HepG2 (cell line): ENCODE data around the gene MALRD1. TPM values are rescaled to one million over a fixed set of nuclear protein-coding genes. Genes with fewer than 3 reads are reported as not detected.

ENCODE experiments used
- ATAC-seq: fragments of 200-7000 bp; cut with Tn5 transposase; 3 replicates; pipeline ENCODE4 v1.9.1; 2020; ENCODE audit warnings: mild to moderate bottlenecking, moderate library complexity
- BruUV-seq: library from RNA; stranded (reverse); fragments of 400-500 nt; replicated peaks from 2 replicates; lab custom pipeline; 2021; lab: Mats Ljungman, UMichigan
- CTCF ChIA-PET: fragments of 300-600 bp; formaldehyde crosslinking; extraction: SDS; loops from one replicate; lab custom pipeline; 2021; ENCODE audit warnings: low total read pairs, inconsistent platforms, low intra/inter-chr PET ratio; lab: Yijun Ruan, JAX
- POLR2A ChIA-PET: fragments of 350-600 bp; sonication (Branson Sonifier 250); formaldehyde crosslinking; loops from one replicate; lab custom pipeline; 2020; ENCODE audit warnings: antibody characterized with exemption, inconsistent platforms; lab: Yijun Ruan, JAX
- DNase-seq: peaks from one replicate; pipeline ENCODE4 v3.0.0-alpha.2; 2015; ENCODE audit warnings: low spot score
- FAIRE-seq: peaks from 3 replicates; lab custom pipeline; 2011; peaks lifted over from hg19 to GRCh38; lab: Jason Lieb, UNC
- H2AFZ ChIP-seq: one replicate; pipeline ENCODE4 v1.6.1; 2011; ENCODE audit warnings: low read length, inconsistent platforms
- H3K27ac ChIP-seq: fragments of 300-600 bp; 3 replicates; pipeline ENCODE4 v1.8.0; 2011; ENCODE audit warnings: mixed run types, mild to moderate bottlenecking, mixed read lengths, low read length, inconsistent platforms; ENCODE audit not compliant: insufficient read depth; ENCODE audit errors: extremely low read length
- H3K27me3 ChIP-seq, 2 experiments: fragments of 200-600 bp in 1 of 2; 2 replicates in 1 of 2; 3 replicates in 1 of 2; pipeline versions ENCODE4 v1.6.0 to v1.8.0; 2011; ENCODE audit warnings: low read length in 2 of 2, mild to moderate bottlenecking in 2 of 2, moderate library complexity in 2 of 2, inconsistent platforms in 1 of 2; ENCODE audit not compliant: insufficient read depth in 2 of 2, control insufficient read depth in 1 of 2
- H3K36me3 ChIP-seq, 2 experiments: fragments of 200-600 bp in 1 of 2; replicated peaks in 1 of 2; 2 replicates in 1 of 2; 3 replicates in 1 of 2; pipeline versions ENCODE4 v1.5.1 to v1.8.0; 2011; ENCODE audit warnings: low read length in 2 of 2, inconsistent platforms in 1 of 2; ENCODE audit not compliant: insufficient read depth in 2 of 2, control insufficient read depth in 1 of 2
- H3K4me1 ChIP-seq: 2 replicates; pipeline ENCODE4 v1.5.1; 2012; ENCODE audit warnings: low read length, inconsistent platforms; ENCODE audit not compliant: insufficient read depth
- H3K4me2 ChIP-seq: 2 replicates; pipeline ENCODE4 v1.6.0; 2011; ENCODE audit warnings: low read depth, low read length, inconsistent platforms
- H3K4me3 ChIP-seq, 3 experiments: fragments of 200-600 bp in 1 of 3; sonication (generic), shearing (Covaris generic) in 1 of 3; replicated peaks in 1 of 3; 2 replicates each; pipeline ENCODE4 v1.5.1; 2011 to 2016; ENCODE audit warnings: low read length in 3 of 3, inconsistent platforms in 2 of 3, low read depth in 2 of 3, mild to moderate bottlenecking in 2 of 3, control low read depth in 1 of 3, mixed read lengths in 1 of 3; ENCODE audit not compliant: insufficient read depth in 1 of 3
- H3K79me2 ChIP-seq: one replicate; pipeline ENCODE4 v1.6.1; 2011; ENCODE audit warnings: low read length, inconsistent platforms; ENCODE audit not compliant: insufficient read depth
- H3K9ac ChIP-seq: 2 replicates; pipeline ENCODE4 v1.6.0; 2011; ENCODE audit warnings: mild to moderate bottlenecking, low read depth, low read length, inconsistent platforms; ENCODE audit not compliant: insufficient read depth
- H3K9me3 ChIP-seq: 2 replicates; pipeline ENCODE4 v1.5.1; 2012; ENCODE audit warnings: mild to moderate bottlenecking, low read length
- H4K20me1 ChIP-seq: 2 replicates; pipeline ENCODE4 v1.6.0; 2011; ENCODE audit warnings: inconsistent platforms, mild to moderate bottlenecking, low read length, moderate library complexity; ENCODE audit not compliant: insufficient read depth
- CAMTA2 ChIP-seq: sonication (generic); formaldehyde crosslinking; IDR thresholded peaks from 2 replicates; pipeline ENCODE4 v1.4.0; 2020; ENCODE audit warnings: mild to moderate bottlenecking, missing genetic modification reagents, borderline replicate concordance
- HOXD1 ChIP-seq: sonication (generic); formaldehyde crosslinking; IDR thresholded peaks from 2 replicates; pipeline ENCODE4 v1.5.0; 2020; ENCODE audit warnings: missing genetic modification reagents
- KDM4B ChIP-seq: sonication (generic); formaldehyde crosslinking; IDR thresholded peaks from 2 replicates; pipeline ENCODE4 v1.4.0; 2020; ENCODE audit warnings: missing genetic modification reagents
- LBX2 ChIP-seq: sonication (generic); formaldehyde crosslinking; IDR thresholded peaks from 2 replicates; pipeline ENCODE4 v1.5.0; 2020; ENCODE audit warnings: missing genetic modification reagents, mild to moderate bottlenecking, borderline replicate concordance
- SMAD9 ChIP-seq: sonication (generic); formaldehyde crosslinking; IDR thresholded peaks from 2 replicates; pipeline ENCODE4 v1.5.1; 2020; ENCODE audit warnings: mild to moderate bottlenecking, missing genetic modification reagents
- TSC22D2 ChIP-seq: sonication (generic); formaldehyde crosslinking; IDR thresholded peaks from 2 replicates; pipeline ENCODE4 v1.5.1; 2020; ENCODE audit warnings: missing genetic modification reagents, mild to moderate bottlenecking, borderline replicate concordance
- ZC3H4 ChIP-seq: sonication (generic); formaldehyde crosslinking; IDR thresholded peaks from 2 replicates; pipeline ENCODE4 v1.4.0; 2020; ENCODE audit warnings: missing genetic modification reagents, borderline replicate concordance
- ZFY ChIP-seq: sonication (generic); formaldehyde crosslinking; IDR thresholded peaks from 2 replicates; pipeline ENCODE4 v1.4.0; 2020; ENCODE audit warnings: missing genetic modification reagents
- ZMYM2 ChIP-seq: sonication (generic); formaldehyde crosslinking; IDR thresholded peaks from 2 replicates; pipeline ENCODE4 v1.8.0; 2022; ENCODE audit warnings: mild to moderate bottlenecking, missing genetic modification reagents
- ZMYM4 ChIP-seq: sonication (generic); formaldehyde crosslinking; IDR thresholded peaks from 2 replicates; pipeline ENCODE4 v1.8.1; 2023; ENCODE audit warnings: mild to moderate bottlenecking, missing genetic modification reagents
- ZNF234 ChIP-seq: sonication (generic); formaldehyde crosslinking; conservative IDR thresholded peaks from 2 replicates; pipeline ENCODE4 v1.5.1; 2020; ENCODE audit warnings: mild to moderate bottlenecking, missing genetic modification reagents
- ZNF280D ChIP-seq: sonication (generic); formaldehyde crosslinking; IDR thresholded peaks from 2 replicates; pipeline ENCODE4 v1.5.1; 2020; ENCODE audit warnings: mild to moderate bottlenecking, missing genetic modification reagents
- ZNF362 ChIP-seq: sonication (generic); formaldehyde crosslinking; IDR thresholded peaks from 2 replicates; pipeline ENCODE4 v1.4.0; 2020; ENCODE audit warnings: missing genetic modification reagents, mild to moderate bottlenecking, borderline replicate concordance
- ZNF510 ChIP-seq: sonication (generic); formaldehyde crosslinking; IDR thresholded peaks from 2 replicates; pipeline ENCODE4 v1.4.0; 2020; ENCODE audit warnings: low read depth, mild to moderate bottlenecking, missing genetic modification reagents
- ZNF572 ChIP-seq: sonication (generic); formaldehyde crosslinking; IDR thresholded peaks from 2 replicates; pipeline ENCODE4 v1.5.1; 2020; ENCODE audit warnings: mild to moderate bottlenecking, missing genetic modification reagents
- ZNF580 ChIP-seq: IDR thresholded peaks from 2 replicates; pipeline ENCODE4 v1.6.1; 2016; ENCODE audit warnings: low read depth, borderline replicate concordance
- ZNF781 ChIP-seq: sonication (generic); formaldehyde crosslinking; IDR thresholded peaks from 2 replicates; pipeline ENCODE4 v1.5.1; 2020; ENCODE audit warnings: borderline replicate concordance, mild to moderate bottlenecking, missing genetic modification reagents; ENCODE audit errors: not compliant biosample characterization
- ZZZ3 ChIP-seq: sonication (generic); formaldehyde crosslinking; IDR thresholded peaks from 2 replicates; pipeline ENCODE4 v1.4.0; 2020; ENCODE audit warnings: missing genetic modification reagents, mild to moderate bottlenecking, borderline replicate concordance
- WGBS: methylation state at CpG from one replicate; pipeline ENCODE4 v1.1.6; 2017; ENCODE audit warnings: low lambda C conversion rate; 5-methylcytosine and 5-hydroxymethylcytosine counted together
- in situ Hi-C: cut with HindIII; loops from 2 replicates; pipeline ENCODE4 v1.10.0; 2017; ENCODE audit warnings: low pct_unique_long_range_greater_than_20kb; ENCODE audit not compliant: extremely low pct_ligation_motif_present
- intact Hi-C: fragments of 100-400 bp; cut with micrococcal nuclease; formaldehyde crosslinking; loops from one replicate; pipeline ENCODE4 v1.10.0; 2022; ENCODE audit not compliant: unreplicated experiment
- polyA plus RNA-seq, 8 experiments: library from polyadenylated mRNA; depleted of rRNA in 3 of 8; stranded (reverse) in 7 of 8; unstranded in 1 of 8; fragments of >200 nt; fragmentation: Illumina TruSeq in 4 of 8; extraction: Trizol in 4 of 8; gene quantifications; 2 replicates each; pipeline versions ENCODE4 v1.2.1 to v1.2.3, GENCODE V29; 2011 to 2016; ENCODE audit warnings: low read depth in 4 of 8, missing spikeins in 1 of 8, mixed read lengths in 1 of 8; ENCODE audit not compliant: insufficient read depth in 1 of 8
- total RNA-seq, 5 experiments: library from RNA; depleted of rRNA; stranded (reverse); fragments of >200 nt; fragmentation: Illumina TruSeq; extraction: Trizol; gene quantifications; 2 replicates each; pipeline ENCODE4 v1.2.3, GENCODE V29; 2016; ENCODE audit warnings: low read depth in 1 of 5

The MALRD1 gene
- total and polyA plus RNA-seq, 2 of the 13 experiments (the other 11 are each of a cell fraction or from before 2014, with no cell fraction given) = 5.7 to 15.4 TPM

GRCh38 chr10:19611775-19612174 is 563.2 kb downstream of the MALRD1 start (continued):
- TF ChIP-seq ZNF362 (CRISPR knock-in tag) = no peak
- TF ChIP-seq ZNF234 = no peak
- TF ChIP-seq ZZZ3 (CRISPR knock-in tag) = no peak
- no peak for TF ChIP-seq LBX2 (CRISPR knock-in tag)
- TF ChIP-seq ZNF572 (CRISPR knock-in tag) = no peak

- H4K20me1 ChIP-seq = no peaks in the 10 kb centered on the region
- H3K27me3 ChIP-seq = no peaks in the 10 kb centered on the region
- BruUV-seq = no TSS peak
- no peak for ATAC-seq
- no peak overlapping the region for H3K9ac ChIP-seq
- H2AFZ ChIP-seq = no peak overlapping the region
- intact Hi-C loops (no loop called here), in situ Hi-C loops (no loop called here)
- no peak overlapping the region for H3K4me3 ChIP-seq
- H3K4me1 ChIP-seq = no peaks in the 10 kb centered on the region
- 33% methylated on average over 2 of the region's 2 CpGs for WGBS
- no peak for FAIRE-seq
- no peak overlapping the region for H3K4me2 ChIP-seq
- H3K27ac ChIP-seq = no peak overlapping the region
- ChIA-PET POLR2A (no interaction called here), CTCF (no interaction called here)
- DNase-seq = no peak
- H3K36me3 ChIP-seq = no peaks in the 10 kb centered on the region
- H3K9me3 ChIP-seq = peaks cover 11% of the 10 kb centered on the region; the same call in 1 of the 2 replicates
- H3K79me2 ChIP-seq = no peaks in the 10 kb centered on the region
- no peak for TF ChIP-seq SMAD9 (CRISPR knock-in tag)
- no peak for TF ChIP-seq TSC22D2 (CRISPR knock-in tag)
- no peak for TF ChIP-seq HOXD1 (CRISPR knock-in tag)
- no peak for TF ChIP-seq CAMTA2 (CRISPR knock-in tag)
- TF ChIP-seq ZNF280D (CRISPR knock-in tag) = no peak
- no peak for TF ChIP-seq ZNF510 (CRISPR knock-in tag)
- TF ChIP-seq ZFY (CRISPR knock-in tag) = no peak
- no peak for TF ChIP-seq ZNF580 (CRISPR knock-in tag)
- no peak for TF ChIP-seq ZMYM4 (CRISPR knock-in tag)
- TF ChIP-seq KDM4B (CRISPR knock-in tag) = no peak
- no peak for TF ChIP-seq ZMYM2
- no peak for TF ChIP-seq ZC3H4 (CRISPR knock-in tag)
- no peak for TF ChIP-seq ZNF781 (CRISPR knock-in tag)
These were observed 568.4 kb downstream of the MALRD1 start for GRCh38 chr10:19616966-19617365.
